HG03025 (cell line): ENCODE measurements around the gene CLCNKA.
"Not testable (repeated sequence)": the region's sequence is repeated elsewhere in the genome, so short reads cannot be mapped to it uniquely, and the experiment has no call there.

Source experiments
- ATAC-seq: cut with Tn5 transposase; IDR thresholded peaks from one replicate; pipeline ENCODE4 v1.9.1; 2021; ENCODE audit warnings: mild to moderate bottlenecking, moderate library complexity; ENCODE audit not compliant: unreplicated experiment, low FRiP score

The CLCNKA gene

DNA sequence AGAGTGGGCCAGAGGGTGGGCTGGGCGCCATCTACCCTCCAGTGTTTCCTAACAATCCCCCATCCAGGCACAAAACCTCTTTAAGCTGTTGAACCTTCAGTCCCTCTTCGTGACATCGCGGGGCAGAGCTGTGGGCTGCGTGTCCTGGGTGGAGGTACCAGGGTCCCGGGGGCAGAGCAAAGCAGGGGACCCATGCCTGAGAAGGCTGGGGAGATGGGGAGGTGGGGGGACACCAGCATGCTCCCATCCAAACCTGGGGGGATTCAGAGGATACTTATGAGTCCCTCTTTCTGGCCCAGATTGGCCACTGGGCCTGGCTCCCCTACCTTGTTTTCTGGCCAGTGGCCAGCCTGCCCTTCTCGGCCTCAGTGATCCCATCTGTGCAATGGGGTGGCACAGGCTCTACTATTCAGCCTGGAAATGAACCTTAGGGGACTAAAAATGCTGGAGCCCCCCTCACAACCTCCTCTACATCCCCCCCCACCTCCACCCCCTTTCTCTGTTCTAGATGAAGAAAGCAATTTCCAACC, 11.3 kb downstream of the CLCNKA start:
- ATAC-seq: not testable (repeated sequence)

GRCh38 chr1:16036461-16036860, 14.6 kb downstream of the CLCNKA start:
- not testable (repeated sequence) for ATAC-seq

DNA sequence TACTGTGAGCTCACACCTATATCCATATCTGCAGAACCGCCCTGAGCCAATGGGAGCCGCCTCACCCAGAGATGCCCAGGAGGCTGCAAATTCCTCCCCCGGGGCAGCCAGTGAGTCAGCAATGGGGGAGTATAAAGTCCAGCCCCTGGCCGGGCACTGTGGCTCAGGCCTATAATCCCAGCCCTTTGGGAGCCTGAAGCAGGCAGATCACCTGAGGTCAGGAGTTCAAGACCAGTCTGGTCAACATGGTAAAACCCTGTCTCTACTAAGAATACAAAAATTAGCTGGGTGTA, 16.7 kb downstream of the CLCNKA start:
- no peak for ATAC-seq

DNA sequence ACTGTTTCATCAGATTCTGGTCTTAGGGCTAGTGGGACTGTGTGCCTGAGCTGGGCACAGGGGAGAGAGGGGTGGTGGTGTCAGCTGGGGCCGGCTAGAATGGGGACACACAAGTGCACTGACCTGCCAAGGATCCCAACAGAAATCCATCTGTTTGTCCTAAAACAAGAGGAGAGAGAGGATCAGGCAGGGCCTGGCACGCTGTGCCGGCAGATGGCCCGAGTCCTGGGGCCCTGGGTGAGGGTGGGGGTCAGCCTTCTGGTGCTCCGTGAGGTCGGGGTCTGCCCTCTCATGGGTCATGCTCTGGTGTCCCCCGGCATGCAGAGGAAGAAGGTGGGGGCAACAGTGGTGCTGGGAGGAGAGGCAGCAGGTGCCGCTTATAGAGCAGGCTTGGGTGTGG, 18.0 kb downstream of the CLCNKA start:
- not testable (repeated sequence) for ATAC-seq

DNA sequence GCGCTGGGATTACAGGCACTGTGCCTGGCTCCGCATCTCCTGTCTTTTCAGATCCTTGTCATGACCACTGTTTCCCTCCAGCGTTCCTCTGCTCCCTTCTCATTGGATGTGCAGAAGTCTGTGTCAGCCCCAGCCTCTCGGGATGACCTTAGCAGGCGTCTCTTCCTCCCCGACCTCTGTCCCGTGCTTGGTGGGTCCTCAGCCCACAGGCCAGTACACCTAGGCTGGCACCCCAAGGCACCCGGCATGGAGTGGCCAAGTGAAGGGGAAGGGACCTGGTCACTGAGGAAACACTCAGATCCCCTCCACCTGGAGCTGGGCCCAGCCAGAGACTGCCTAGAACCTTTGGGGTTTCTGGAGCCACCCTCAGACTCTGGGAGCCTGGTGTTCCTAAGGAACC, 19.4 kb downstream of the CLCNKA start:
- ATAC-seq: no peak

- ATAC-seq: no peak
Measured at GRCh38 chr1:16042096-16042495, 20.3 kb downstream of the CLCNKA start.

DNA sequence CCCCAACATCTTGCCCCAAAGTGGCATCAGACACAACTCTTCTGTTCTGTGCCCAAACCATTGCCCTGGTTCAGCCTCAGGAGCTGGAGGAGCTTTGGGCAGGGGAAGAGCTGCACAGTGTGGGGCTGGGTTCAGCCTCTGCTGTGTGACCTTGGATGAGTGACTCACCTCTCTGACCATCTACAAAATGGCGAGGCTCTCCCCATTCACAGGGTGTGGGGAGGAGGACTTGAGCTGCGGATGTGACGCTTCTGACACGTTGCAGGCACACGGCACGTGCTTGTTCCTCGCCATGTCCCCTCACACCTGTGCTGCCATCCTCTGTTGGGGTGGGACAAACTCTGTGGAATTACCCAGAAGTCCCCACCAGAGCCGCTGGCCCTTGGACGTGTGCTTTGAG, 20.8 kb downstream of the CLCNKA start:
- ATAC-seq: not testable (repeated sequence)

GRCh38 chr1:16043521-16043920, 21.7 kb downstream of the CLCNKA start, which contains the start of gene CLCNKB:
Gene CLCNKB (plus strand): TSS chr1:16043782. CDS start chr1:16044493, 711 bp downstream.
- ATAC-seq: no peak

- no peak for ATAC-seq
Measured at GRCh38 chr1:16043950-16044349, 22.1 kb downstream of the CLCNKA start.

GRCh38 chr1:16046842-16047241, 25.0 kb downstream of the CLCNKA start:
- no peak for ATAC-seq

DNA sequence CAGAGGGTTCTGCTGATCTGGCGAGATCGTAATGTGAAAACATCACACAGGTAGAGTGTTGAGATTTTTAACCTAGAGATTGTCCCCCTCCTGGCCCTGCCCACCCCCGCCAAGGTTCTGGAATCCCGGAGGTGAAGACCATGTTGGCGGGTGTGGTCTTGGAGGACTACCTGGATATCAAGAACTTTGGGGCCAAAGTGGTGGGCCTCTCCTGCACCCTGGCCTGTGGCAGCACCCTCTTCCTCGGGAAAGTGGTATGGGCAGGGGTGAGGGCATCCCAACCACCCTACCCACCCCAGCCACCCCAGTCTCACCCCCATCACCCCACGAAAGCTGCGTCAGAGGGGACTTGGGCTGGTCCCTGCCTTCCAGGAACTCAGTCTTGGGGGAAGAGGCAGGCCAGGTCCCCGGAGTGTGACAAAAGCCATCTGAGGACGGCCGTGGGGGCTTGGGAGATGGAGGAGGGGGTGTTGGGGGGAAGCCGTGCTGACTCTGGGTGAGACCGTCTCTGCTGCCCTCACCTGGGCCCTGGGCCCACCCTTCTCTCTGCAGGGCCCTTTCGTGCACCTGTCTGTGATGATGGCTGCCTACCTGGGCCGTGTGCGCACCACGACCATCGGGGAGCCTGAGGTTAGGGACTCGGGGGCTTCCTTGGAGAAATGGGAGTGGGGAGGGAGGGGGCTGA, 26.1 kb downstream of the CLCNKA start:
- ATAC-seq: no peak

- ATAC-seq: no peak
Measured at GRCh38 chr1:16048573-16049189, 26.8 kb downstream of the CLCNKA start.

DNA sequence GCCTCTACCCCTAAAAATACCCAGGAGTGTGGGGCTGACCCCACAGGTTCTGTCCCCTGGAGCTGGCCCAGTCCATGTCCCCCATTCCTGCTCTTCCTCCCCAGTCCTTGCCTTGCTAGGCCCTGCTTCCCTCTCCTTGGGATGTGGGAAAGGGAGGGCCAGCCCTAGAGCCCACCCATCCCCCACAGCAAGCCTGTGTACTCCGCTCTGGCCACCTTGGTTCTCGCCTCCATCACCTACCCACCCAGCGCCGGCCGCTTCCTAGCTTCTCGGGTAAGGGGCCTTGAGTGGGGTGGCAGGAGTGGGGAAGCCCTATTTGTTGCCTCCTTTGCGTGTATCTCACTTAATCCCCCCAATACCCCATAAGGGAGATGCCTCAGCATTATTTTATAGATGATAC, 28.5 kb downstream of the CLCNKA start:
- ATAC-seq: no peak

GRCh38 chr1:16051039-16051438, 29.2 kb downstream of the CLCNKA start:
- ATAC-seq: no peak

DNA sequence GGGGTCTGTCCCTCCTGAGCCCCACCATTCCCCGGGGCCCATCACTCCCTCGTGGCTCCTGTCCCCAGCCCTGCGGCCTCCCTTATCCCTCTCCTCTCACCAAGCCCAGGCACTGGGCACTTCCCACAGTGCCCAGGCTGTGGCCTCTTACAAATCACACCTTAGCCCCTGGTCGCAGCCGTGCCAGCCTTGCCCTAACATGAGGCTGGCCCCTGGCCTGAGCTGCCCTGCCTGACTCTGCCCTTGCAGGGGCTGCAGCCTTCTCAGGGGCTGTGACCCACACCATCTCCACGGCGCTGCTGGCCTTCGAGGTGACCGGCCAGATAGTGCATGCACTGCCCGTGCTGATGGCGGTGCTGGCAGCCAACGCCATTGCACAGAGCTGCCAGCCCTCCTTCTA, 30.1 kb downstream of the CLCNKA start:
- not testable (repeated sequence) for ATAC-seq

GRCh38 chr1:16053781-16054502, 32.1 kb downstream of the CLCNKA start:
- no peak for ATAC-seq

- no peak for ATAC-seq
Measured at GRCh38 chr1:16054598-16055540, 33.0 kb downstream of the CLCNKA start.

GRCh38 chr1:16055613-16056520, 34.0 kb downstream of the CLCNKA start:
- ATAC-seq: no peak

- not testable (repeated sequence) for ATAC-seq
Measured at GRCh38 chr1:16056521-16056912, 34.7 kb downstream of the CLCNKA start.
